HCT116 (cell line): ENCODE results near the gene SSB. TPM values are rescaled to one million over a fixed set of nuclear protein-coding genes. Genes with fewer than 3 reads are reported as not detected.

ENCODE experiments used
- ATAC-seq: fragments of 200-7000 bp; cut with Tn5 transposase; 2 replicates; pipeline ENCODE4 v1.9.1; 2020; ENCODE audit warnings: mild to moderate bottlenecking, moderate library complexity
- BruUV-seq: library from RNA; stranded (reverse); fragments of 400-500 nt; replicated peaks from 2 replicates; lab custom pipeline; 2021; lab: Mats Ljungman, UMichigan
- CTCF ChIA-PET: fragments of 300-600 bp; sonication (Branson Sonifier 250); formaldehyde crosslinking; loops from one replicate; lab custom pipeline; 2021; ENCODE audit warnings: antibody characterized with exemption; lab: Charles Lee
- POLR2A ChIA-PET: fragments of 300-600, 350-600 bp; sonication (Branson Sonifier 250); formaldehyde crosslinking; loops from one replicate; lab custom pipeline; 2021; ENCODE audit warnings: antibody characterized with exemption; lab: Charles Lee
- RAD21 ChIA-PET, 2 experiments: fragments of 300-600 bp; sonication (Branson Sonifier 250); formaldehyde crosslinking; loops; one replicate each; lab custom pipeline; 2023; ENCODE audit warnings: low total read pairs in 2 of 2; ENCODE audit not compliant: uncharacterized antibody in 2 of 2, unreplicated experiment in 2 of 2, low non-redundant PET in 1 of 2; lab: Charles Lee
- DNase-seq: peaks from one replicate; pipeline ENCODE4 v3.0.0-alpha.2; 2010; ENCODE audit warnings: low read depth, low spot score
- H2AFZ ChIP-seq: fragments of 200-600 bp; shearing (Covaris generic), sonication (generic); 2 replicates; pipeline ENCODE4 v1.6.1; 2017; ENCODE audit warnings: low read depth, mixed run types, mixed read lengths, antibody characterized with exemption, low read length; ENCODE audit not compliant: poor library complexity, severe bottlenecking
- H3K27ac ChIP-seq: 2 replicates; pipeline ENCODE4 v1.5.1; 2012; ENCODE audit warnings: low read depth, low read length
- H3K27me3 ChIP-seq: fragments of 200-600 bp; sonication (generic); 2 replicates; pipeline ENCODE4 v1.6.1; 2016; ENCODE audit warnings: mixed run types, low read length, mixed read lengths; ENCODE audit not compliant: insufficient read depth
- H3K36me3 ChIP-seq, 2 experiments: fragments of 200-500 bp in 1 of 2; fragments of 200-600 bp in 1 of 2; sonication (Bioruptor generic) in 1 of 2; sonication (generic) in 1 of 2; 2 replicates each; pipeline versions ENCODE4 v1.5.1 to v1.6.1; 2014 to 2016; ENCODE audit warnings: low read length in 2 of 2, inconsistent platforms in 1 of 2, mixed read lengths in 1 of 2, mixed run types in 1 of 2; ENCODE audit not compliant: insufficient read depth in 2 of 2, control insufficient read depth in 1 of 2
- H3K4me1 ChIP-seq, 2 experiments: fragments of 200-600 bp in 1 of 2; sonication (generic) in 1 of 2; 2 replicates each; pipeline versions ENCODE4 v1.5.1 to v1.6.1; 2012 to 2017; ENCODE audit warnings: low read length in 2 of 2, inconsistent platforms in 1 of 2, mild to moderate bottlenecking in 1 of 2, mixed read lengths in 1 of 2, mixed run types in 1 of 2, moderate library complexity in 1 of 2; ENCODE audit not compliant: insufficient read depth in 2 of 2, control insufficient read depth in 1 of 2
- H3K4me2 ChIP-seq: fragments of 200-600 bp; sonication (generic); 2 replicates; pipeline ENCODE4 v1.6.1; 2017; ENCODE audit warnings: mixed run types, low read length, mixed read lengths
- H3K4me3 ChIP-seq, 2 experiments: fragments of 200-600 bp in 1 of 2; sonication (generic) in 1 of 2; replicated peaks in 1 of 2; 2 replicates each; pipeline ENCODE4 v1.5.1; 2011 to 2016; ENCODE audit warnings: low read length in 2 of 2, control low read depth in 1 of 2, low read depth in 1 of 2, mild to moderate bottlenecking in 1 of 2, mixed read lengths in 1 of 2, mixed run types in 1 of 2
- H3K79me2 ChIP-seq: fragments of 200-600 bp; sonication (generic); 2 replicates; pipeline ENCODE4 v1.6.1; 2017; ENCODE audit warnings: mild to moderate bottlenecking, mixed run types, low read length, moderate library complexity, mixed read lengths; ENCODE audit not compliant: insufficient read depth
- H3K9ac ChIP-seq: fragments of 200-600 bp; sonication (generic); 2 replicates; pipeline ENCODE4 v1.6.1; 2016; ENCODE audit warnings: low read length, mixed read lengths
- H3K9me2 ChIP-seq: fragments of 200-600 bp; sonication (generic), shearing (Covaris generic); 2 replicates; pipeline ENCODE4 v1.6.1; 2017; ENCODE audit warnings: mixed run types, mild to moderate bottlenecking, moderate library complexity; ENCODE audit not compliant: insufficient read depth
- H3K9me3 ChIP-seq, 2 experiments: fragments of 200-500 bp in 1 of 2; fragments of 200-600 bp in 1 of 2; sonication (Bioruptor generic) in 1 of 2; sonication (generic) in 1 of 2; 2 replicates each; pipeline ENCODE4 v1.6.1; 2014 to 2017; ENCODE audit warnings: low read length in 2 of 2, mixed read lengths in 2 of 2, inconsistent platforms in 1 of 2, low read depth in 1 of 2, mild to moderate bottlenecking in 1 of 2, mixed run types in 1 of 2, moderate library complexity in 1 of 2; ENCODE audit not compliant: control insufficient read depth in 1 of 2, insufficient read depth in 1 of 2
- H4K20me1 ChIP-seq: fragments of 200-600 bp; sonication (generic), shearing (Covaris generic); 2 replicates; pipeline ENCODE4 v1.6.1; 2017; ENCODE audit warnings: mixed run types, mild to moderate bottlenecking, moderate library complexity; ENCODE audit not compliant: insufficient read depth
- ATF3 ChIP-seq: IDR thresholded peaks from 2 replicates; pipeline ENCODE4 v1.6.1; 2012
- CBX3 ChIP-seq: IDR thresholded peaks from 2 replicates; pipeline ENCODE4 v1.6.1; 2012; ENCODE audit warnings: low read depth
- CTCF ChIP-seq, 3 experiments: fragments of 200-600 bp in 1 of 3; sonication (generic) in 1 of 3; IDR thresholded peaks in 2 of 3; conservative IDR thresholded peaks in 1 of 3; 2 replicates each; pipeline ENCODE4 v1.5.1; 2012 to 2017; ENCODE audit warnings: low read depth in 2 of 3, low read length in 2 of 3, antibody characterized with exemption in 1 of 3, borderline replicate concordance in 1 of 3, control low read depth in 1 of 3, mild to moderate bottlenecking in 1 of 3, mixed read lengths in 1 of 3, mixed run types in 1 of 3, moderate library complexity in 1 of 3; ENCODE audit not compliant: insufficient read depth in 1 of 3
- EGR1 ChIP-seq: IDR thresholded peaks from 2 replicates; pipeline ENCODE4 v1.6.1; 2012; ENCODE audit warnings: low read depth
- ELF1 ChIP-seq: IDR thresholded peaks from 2 replicates; pipeline ENCODE4 v1.6.1; 2012; ENCODE audit warnings: low read depth, borderline replicate concordance
- EZH2phosphoT487 ChIP-seq: fragments of 200-600 bp; IDR thresholded peaks from 2 replicates; pipeline ENCODE4 v1.6.1; 2018; ENCODE audit warnings: antibody characterized with exemption, borderline replicate concordance
- FOSL1 ChIP-seq: IDR thresholded peaks from 2 replicates; pipeline ENCODE4 v1.6.1; 2012; ENCODE audit warnings: low read depth
- POLR2A ChIP-seq: IDR thresholded peaks from 2 replicates; pipeline ENCODE4 v1.7.0; 2011; ENCODE audit warnings: borderline replicate concordance; ENCODE audit not compliant: insufficient read depth, insufficient read length; ENCODE audit errors: extremely low read depth
- POLR2AphosphoS5 ChIP-seq: IDR thresholded peaks from 2 replicates; pipeline ENCODE4 v1.6.1; 2011; ENCODE audit warnings: mild to moderate bottlenecking, low read depth, low read length, moderate library complexity
- REST ChIP-seq: IDR thresholded peaks from 2 replicates; pipeline ENCODE4 v1.6.1; 2012; ENCODE audit warnings: low read depth
- SIN3A ChIP-seq: IDR thresholded peaks from 2 replicates; pipeline ENCODE4 v1.6.1; 2012; ENCODE audit warnings: low read depth
- SP1 ChIP-seq: IDR thresholded peaks from 2 replicates; pipeline ENCODE4 v1.6.1; 2012; ENCODE audit warnings: low read depth
- SRF ChIP-seq: IDR thresholded peaks from 2 replicates; pipeline ENCODE4 v1.6.1; 2012; ENCODE audit warnings: low read depth
- TCF7L2 ChIP-seq: IDR thresholded peaks from 2 replicates; pipeline ENCODE4 v1.7.0; 2011; ENCODE audit warnings: borderline replicate concordance, inconsistent platforms; ENCODE audit not compliant: insufficient read depth, insufficient read length; ENCODE audit errors: extremely low read depth
- YY1 ChIP-seq: IDR thresholded peaks from 2 replicates; pipeline ENCODE4 v1.6.1; 2011; ENCODE audit warnings: low read length, low read depth, moderate library complexity, mild to moderate bottlenecking; ENCODE audit not compliant: insufficient replicate concordance; ENCODE audit errors: extremely low read depth
- ZFX ChIP-seq: fragments of 450-650 bp; IDR thresholded peaks from 2 replicates; pipeline ENCODE4 v1.6.1; 2017
- ZNF274 ChIP-seq: fragments of 200-500 bp; sonication (Bioruptor generic); IDR thresholded peaks from 2 replicates; pipeline ENCODE4 v1.6.1; 2014; ENCODE audit warnings: mild to moderate bottlenecking, low read depth, low read length, inconsistent platforms
- intact Hi-C: fragments of 100-400 bp; cut with micrococcal nuclease; formaldehyde crosslinking; loops from 2 replicates; pipeline ENCODE4 v1.10.0; 2022
- total RNA-seq: library from RNA; stranded (reverse); gene quantifications from one replicate; pipeline ENCODE4 v1.2.1, GENCODE V29; 2021; ENCODE audit not compliant: unreplicated experiment

The SSB gene
- total RNA-seq, 1 experiment from 2014 or later: 117 TPM

GRCh38 chr2:169795181-169795580 lies 3.5 kb upstream of the SSB start:
- BruUV-seq: no TSS peak
- CTCF ChIA-PET: no interaction called here

More at GRCh38 chr2:169795181-169795580, 3.5 kb upstream of the SSB start:
- H3K27me3 ChIP-seq: no peaks in the 10 kb centered on the region
- H3K9ac ChIP-seq: no peak overlapping the region
- no peak overlapping the region for H3K4me2 ChIP-seq
- peaks cover 17% of the 10 kb centered on the region for H3K79me2 ChIP-seq
- H4K20me1 ChIP-seq: no peaks in the 10 kb centered on the region
- TF ChIP-seq REST (no peak), SIN3A (no peak), CBX3 (no peak), YY1 (no peak), FOSL1 (no peak), SRF (no peak), ELF1 (no peak), EZH2phosphoT487 (no peak), TCF7L2 (no peak), ZNF274 (no peak), ATF3 (no peak), ZFX (no peak), EGR1 (no peak), POLR2AphosphoS5 (no peak), CTCF (IDR thresholded peaks at IDR 0.05 in 2 of 3, conservative IDR thresholded peaks at IDR 0.05 in 1 of 3; ENCODE audit: borderline replicate concordance in 1 of 3, insufficient read depth in 1 of 3, low read depth in 2 of 3, low read length in 2 of 3) (no peak), SP1 (no peak), POLR2A (no peak)
- TF ChIP-seq, all 23 proteins: peak for 0
- H3K4me1 ChIP-seq: peaks cover 4 to 12% of the 10 kb centered on the region in 2 experiments; a peak in 3 of 4 replicates
- H3K36me3 ChIP-seq: no peaks in the 10 kb centered on the region
- ChIA-PET RAD21 (no interaction called here), POLR2A (no interaction called here)
- H3K27ac ChIP-seq: no peak overlapping the region
- no peak overlapping the region for H3K4me3 ChIP-seq
- H2AFZ ChIP-seq: no peak overlapping the region
- H3K9me3 ChIP-seq: no peaks in the 10 kb centered on the region
- no peak for ATAC-seq
- H3K9me2 ChIP-seq: no peaks in the 10 kb centered on the region
- intact Hi-C loops: no loop called here
- no peak for DNase-seq
